ENCODE data around the gene PTGS1.
A peak's percentile ranks its signal among the peaks of the same experiment; 100 is the strongest.
"Not testable (repeated sequence)": the region's sequence is repeated elsewhere in the genome, so short reads cannot be mapped to it uniquely, and the experiment has no call there.

The PTGS1 gene

GRCh38 chr9:122402403-122402871 lies 31.6 kb downstream of the PTGS1 start:
- no peak for DNase-seq

DNA sequence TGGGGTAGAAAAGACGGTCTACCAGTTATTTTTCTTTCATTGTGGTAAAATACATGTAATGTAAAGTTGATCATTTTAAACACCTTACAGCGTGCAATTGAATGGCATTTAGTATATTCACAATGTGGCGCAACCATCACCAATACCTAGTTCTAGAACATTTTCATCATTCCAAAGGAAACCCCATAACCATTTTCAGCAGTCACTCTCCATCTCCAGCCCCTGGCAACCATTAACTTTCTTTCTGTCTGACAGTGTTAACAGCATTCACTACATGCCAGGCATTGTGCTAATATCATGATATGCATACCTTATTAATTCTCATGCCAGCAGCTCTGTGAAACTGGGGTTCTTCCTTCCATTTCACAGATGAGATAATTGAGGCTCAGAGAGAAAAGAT lies 32.0 kb downstream of the PTGS1 start:
- DNase-seq, result no peak

DNA sequence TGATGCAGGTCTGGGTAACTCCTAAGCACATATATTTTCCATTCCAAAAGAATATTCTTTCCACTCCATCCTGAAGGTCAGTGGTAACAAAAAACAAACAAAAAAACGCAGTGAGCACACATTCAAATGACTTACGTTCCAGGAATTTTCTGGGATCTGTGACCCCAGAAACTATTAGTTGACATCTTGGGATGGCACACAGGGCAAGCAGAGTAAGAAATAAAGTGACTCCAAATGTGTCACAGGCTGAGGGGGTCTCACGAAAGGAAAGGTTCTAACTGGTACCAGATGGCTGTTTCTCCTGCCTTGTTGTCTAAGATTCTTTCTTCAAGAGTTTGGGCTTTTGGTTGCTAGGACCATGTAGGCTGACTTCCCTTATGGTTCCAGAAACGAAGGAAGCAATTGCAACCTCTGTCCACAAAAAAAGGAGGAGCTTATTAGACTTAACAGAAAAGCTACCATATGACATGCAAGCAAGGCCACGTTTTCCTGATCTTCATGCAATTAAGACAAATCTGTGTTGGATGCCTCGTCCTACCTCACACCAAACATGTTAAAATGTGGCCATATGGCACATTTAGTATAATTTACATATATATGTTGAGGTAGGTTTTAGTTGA lies 32.7 kb downstream of the PTGS1 start:
- DNase-seq, result no peak

- not testable (repeated sequence) for DNase-seq
These were observed 34.7 kb downstream of the PTGS1 start for GRCh38 chr9:122405304-122406069.

- DNase-seq, result peak; percentile 43
These were observed 35.5 kb downstream of the PTGS1 start for GRCh38 chr9:122406070-122406890.

DNA sequence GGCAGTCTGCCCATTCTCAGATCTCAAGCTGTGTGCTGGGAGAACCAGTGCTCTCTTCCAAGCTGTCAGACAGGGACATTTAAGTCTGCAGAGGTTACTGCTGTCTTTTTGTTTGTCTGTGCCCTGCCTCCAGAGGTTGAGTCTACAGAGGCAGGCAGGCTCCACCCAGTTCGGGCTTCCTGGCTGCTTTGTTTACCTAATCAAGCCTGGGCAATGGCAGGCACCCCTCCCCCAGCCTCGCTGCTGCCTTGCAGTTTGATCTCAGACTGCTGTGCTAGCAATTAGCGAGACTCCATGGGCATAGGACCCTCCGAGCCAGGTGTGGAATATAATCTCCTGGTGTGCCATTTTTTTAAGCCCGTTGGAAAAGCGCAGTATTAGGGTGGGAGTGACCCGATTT lies 43.3 kb downstream of the PTGS1 start:
- not testable (repeated sequence) for DNase-seq

- no peak for DNase-seq
These were observed 47.2 kb downstream of the PTGS1 start for GRCh38 chr9:122418016-122418415.

DNA sequence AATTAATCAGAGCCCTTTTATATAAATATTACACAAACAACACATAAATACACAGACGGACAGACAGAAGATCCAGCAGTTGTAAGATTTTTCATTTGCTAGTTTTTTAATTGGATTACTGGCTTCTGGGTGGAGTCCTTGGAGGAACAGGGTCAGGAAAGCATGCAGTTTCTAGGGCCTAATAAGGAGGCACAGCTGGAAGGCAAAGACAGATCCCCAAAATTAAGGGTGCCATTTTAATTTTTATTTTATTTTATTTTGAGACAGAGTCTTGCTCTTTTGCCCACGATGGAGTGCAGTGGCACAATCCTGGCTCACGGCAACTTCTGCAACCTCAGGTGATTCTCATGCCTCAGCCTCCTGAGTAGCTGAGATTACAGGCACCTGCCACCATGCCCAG lies 49.5 kb downstream of the PTGS1 start:
- DNase-seq, result no peak

DNA sequence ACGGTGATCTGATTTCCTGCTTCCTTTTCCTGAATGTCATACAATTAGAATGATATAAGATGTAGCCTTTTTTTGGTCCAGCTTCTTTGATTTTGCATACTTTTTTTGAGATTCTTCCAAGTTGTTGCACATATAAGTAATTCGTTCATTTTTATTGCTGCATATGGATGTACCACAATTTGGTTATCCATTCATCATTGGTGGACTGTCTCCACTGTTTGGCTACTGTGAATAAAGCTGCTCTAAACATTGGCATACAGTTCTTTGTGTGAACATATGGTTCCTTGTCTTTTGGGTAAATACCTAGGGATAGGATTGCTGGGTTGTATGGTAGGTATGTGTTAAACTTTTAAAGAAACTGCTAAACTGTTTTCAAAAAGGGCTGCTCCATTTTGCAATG lies 54.3 kb downstream of the PTGS1 start:
- DNase-seq, result no peak

DNA sequence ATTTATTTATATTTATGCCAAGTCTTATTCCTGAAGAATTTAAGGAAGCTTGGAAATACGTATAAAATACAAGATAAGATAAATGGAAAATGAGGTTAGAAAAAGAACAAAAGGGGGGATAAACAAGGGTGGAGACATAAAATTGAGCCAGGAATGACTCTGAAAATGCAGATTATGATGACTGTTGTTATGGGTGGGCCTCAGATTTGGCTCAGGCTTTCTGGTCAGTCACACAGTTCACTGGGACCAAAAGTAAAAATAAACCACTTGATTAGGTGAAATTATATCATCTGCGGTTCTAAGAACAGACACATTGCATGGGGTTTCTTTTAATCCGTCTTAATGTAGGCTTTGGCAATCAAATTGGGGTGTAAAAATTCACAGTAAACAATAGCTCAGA lies 55.9 kb downstream of the PTGS1 start:
- DNase-seq, result no peak

DNA sequence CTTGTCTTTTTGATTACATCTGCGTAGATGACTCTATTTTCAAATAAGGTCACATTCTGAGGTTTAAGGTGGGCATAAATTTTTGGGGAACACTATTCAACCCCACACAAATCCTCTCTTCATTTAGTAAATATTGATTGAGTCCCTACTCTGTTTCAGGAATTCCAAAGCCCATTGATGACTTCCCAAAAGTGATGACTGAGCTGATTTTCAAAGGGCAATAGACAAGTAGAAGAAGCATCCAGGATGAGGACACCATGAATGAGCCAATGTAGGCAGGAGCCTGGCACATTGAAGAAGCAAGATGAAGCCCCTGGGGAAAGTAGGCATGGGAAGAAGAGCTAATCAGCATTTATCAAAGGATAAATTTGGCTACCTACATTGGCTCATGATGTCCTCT lies 71.7 kb downstream of the PTGS1 start:
- no peak for DNase-seq

GRCh38 chr9:122444041-122444733 lies 73.4 kb downstream of the PTGS1 start:
- no peak for DNase-seq
